Activated naive CD8-positive, alpha-beta T cell treated with anti-CD3 and anti-CD28 coated beads, Interleukin-2, amount 10 ng/mL, durations not matched to agents 7 days and 5 days (primary cell): Measurements from ENCODE around the gene TMEM150B. TPM values are rescaled to one million over a fixed set of nuclear protein-coding genes. Genes with fewer than 3 reads are reported as not detected.
A peak's percentile ranks its signal among the peaks of the same experiment; 100 is the strongest.

Source experiments
- ATAC-seq: fragments of 150-1000 bp; cut with Tn5 transposase; one replicate; pipeline ENCODE4 v1.10.0; 2021; ENCODE audit warnings: low read depth, moderate library complexity
- POLR2A ChIA-PET: fragments of 350-600 bp; sonication (Branson Sonifier 250); formaldehyde crosslinking; loops from one replicate; lab custom pipeline; 2021; ENCODE audit warnings: antibody characterized with exemption; lab: Charles Lee
- DNase-seq: peaks from one replicate; pipeline ENCODE4 v3.0.0; 2021
- H3K27ac Mint-ChIP-seq: one replicate; pipeline ENCODE4 v1.8.0; 2022; ENCODE audit warnings: mild to moderate bottlenecking, mixed read lengths
- H3K27me3 Mint-ChIP-seq: one replicate; pipeline ENCODE4 v1.8.0; 2022; ENCODE audit warnings: mild to moderate bottlenecking, moderate library complexity, mixed read lengths
- H3K36me3 Mint-ChIP-seq: one replicate; pipeline ENCODE4 v1.8.0; 2021; ENCODE audit warnings: mild to moderate bottlenecking, mixed read lengths
- H3K4me1 Mint-ChIP-seq: one replicate; pipeline ENCODE4 v1.8.0; 2021; ENCODE audit warnings: mixed read lengths
- H3K4me3 Mint-ChIP-seq: one replicate; pipeline ENCODE4 v1.8.0; 2022; ENCODE audit warnings: mild to moderate bottlenecking, moderate library complexity, mixed read lengths
- H3K9me3 Mint-ChIP-seq: one replicate; pipeline ENCODE4 v1.8.0; 2021; ENCODE audit warnings: mixed read lengths
- total RNA-seq, 2 experiments: library from RNA; stranded (reverse); gene quantifications; one replicate each; pipeline ENCODE4 v1.2.3, GENCODE V29; 2021

Gene TMEM150B
- total RNA-seq, 2 experiments from 2014 or later, result 0.51 to 1.1 TPM

- DNase-seq (peak; percentile 53), ATAC-seq (no peak)
- Mint-ChIP-seq H3K27me3 (peaks cover 11% of the 10 kb centered on the region), H3K4me1 (peaks cover 25% of the 10 kb centered on the region), H3K9me3 (no peaks in the 10 kb centered on the region), H3K27ac (peak within 1 kb of the TSS; percentile 83), H3K4me3 (peak within 1 kb of the TSS; percentile 80), H3K36me3 (no peaks in the 10 kb centered on the region)
- POLR2A ChIA-PET, result interaction anchor here (2.0 kb wide), 1 partner anchor 25 kb away, joined by 11 read pairs; the partner anchor contains the start of gene PPP6R1
Measured at GRCh38 chr19:55283548-55284377, 41.4 kb downstream of the TMEM150B start, which contains the start of gene BRSK1. BRSK1 (plus strand) TSS chr19:55283997; CDS start chr19:55284443, 446 bp downstream.

DNA sequence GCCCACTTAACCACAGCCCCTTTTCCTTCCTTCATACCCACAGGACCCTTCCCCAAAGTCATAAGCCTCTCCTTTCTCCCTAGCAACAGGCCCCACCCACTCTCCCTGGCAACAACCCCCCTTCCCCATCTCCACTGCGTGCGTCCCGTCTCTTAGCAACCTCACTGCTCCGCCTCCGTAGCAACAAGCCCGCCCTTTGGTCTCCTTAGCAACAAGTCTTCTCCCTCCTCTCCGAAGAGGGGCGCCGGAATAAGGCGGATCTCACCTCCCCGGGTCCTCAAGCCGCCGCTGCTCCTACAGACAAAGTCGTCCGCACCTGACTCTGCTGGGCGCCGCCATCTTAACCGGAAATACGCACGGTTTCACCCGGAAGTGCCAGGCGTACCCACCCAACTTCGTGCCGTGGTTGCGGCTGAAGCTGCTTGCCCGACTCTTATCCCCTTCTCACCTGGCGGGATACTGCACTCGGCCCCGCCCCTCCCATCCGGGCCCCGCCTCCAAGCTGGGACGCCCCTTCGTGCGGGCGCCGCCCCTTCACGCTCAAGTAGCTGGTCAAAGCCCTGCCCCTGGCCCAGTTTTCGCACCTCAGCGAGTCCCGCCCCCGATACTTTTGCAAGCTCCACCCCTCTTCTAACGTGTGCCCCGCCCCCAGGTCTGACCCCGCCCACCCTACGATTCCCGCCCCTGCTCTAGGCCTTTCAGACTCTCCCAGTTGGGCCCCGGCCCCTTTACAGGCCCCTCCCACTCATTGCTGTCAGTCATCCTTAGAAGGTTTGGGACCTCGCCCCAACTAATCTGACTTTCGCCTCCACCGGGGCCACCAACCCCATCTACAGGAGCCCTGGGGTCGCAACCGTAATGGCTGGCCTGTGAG, 45.1 kb downstream of the TMEM150B start, which contains the start of gene HSPBP1:
TSS of gene HSPBP1 (minus strand) at position 341 of the 874 bp plus-strand sequence. CDS start 502 bp downstream, outside the sequence.
- peaks cover 28% of the 10 kb centered on the region for H3K4me1 Mint-ChIP-seq
- DNase-seq (peak; percentile 99), ATAC-seq (peak; percentile 87)
- no peaks in the 10 kb centered on the region for H3K9me3 Mint-ChIP-seq
- peak within 1 kb of the TSS; percentile 99 for H3K4me3 Mint-ChIP-seq
- H3K27ac Mint-ChIP-seq, result peak within 1 kb of the TSS; percentile 98
- peaks cover 9% of the 10 kb centered on the region for H3K27me3 Mint-ChIP-seq
- POLR2A ChIA-PET, result interaction anchor here (0.7 to 7.7 kb wide), 9 partner anchors 12 to 1089 kb away, joined by 3 to 120 read pairs (median 8); partner anchors contain the start of genes FIZ1, KMT5C, PPP6R1 and TMEM238
- peaks cover 2% of the 10 kb centered on the region for H3K36me3 Mint-ChIP-seq

DNA sequence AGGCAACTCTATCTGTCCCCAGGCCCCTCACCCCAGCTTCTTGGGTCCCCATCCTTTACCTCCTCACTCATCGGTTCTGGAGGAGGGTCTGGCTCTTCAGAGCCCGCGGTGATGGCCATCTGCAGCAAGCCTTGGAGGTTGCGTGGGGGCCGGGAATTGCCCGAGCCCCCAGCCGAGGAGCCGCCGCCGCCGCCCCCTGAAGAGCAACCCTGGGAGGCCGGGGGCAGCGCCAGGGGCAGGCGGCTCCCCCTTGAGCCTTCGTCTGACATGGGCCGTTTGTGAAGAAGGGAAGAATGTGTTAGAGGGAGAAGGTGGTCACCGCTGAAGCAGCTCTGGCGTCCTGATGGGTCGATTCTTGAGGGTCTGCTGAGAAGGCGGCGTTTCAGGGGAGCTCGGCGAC, 45.8 kb downstream of the TMEM150B start:
- peaks cover 2% of the 10 kb centered on the region for H3K36me3 Mint-ChIP-seq
- POLR2A ChIA-PET, result interaction anchor here (1.2 to 7.7 kb wide), 5 partner anchors 22 to 320 kb away, joined by 3 to 120 read pairs (median 10); partner anchors contain the start of genes FIZ1, KMT5C, PPP6R1 and UBE2S
- H3K9me3 Mint-ChIP-seq, result no peaks in the 10 kb centered on the region
- peaks cover 28% of the 10 kb centered on the region for H3K4me1 Mint-ChIP-seq
- peaks cover 9% of the 10 kb centered on the region for H3K27me3 Mint-ChIP-seq
- DNase-seq (no peak), ATAC-seq (no peak)
- peak overlapping the region; percentile 99 for H3K4me3 Mint-ChIP-seq
- H3K27ac Mint-ChIP-seq, result peak overlapping the region; percentile 98

DNA sequence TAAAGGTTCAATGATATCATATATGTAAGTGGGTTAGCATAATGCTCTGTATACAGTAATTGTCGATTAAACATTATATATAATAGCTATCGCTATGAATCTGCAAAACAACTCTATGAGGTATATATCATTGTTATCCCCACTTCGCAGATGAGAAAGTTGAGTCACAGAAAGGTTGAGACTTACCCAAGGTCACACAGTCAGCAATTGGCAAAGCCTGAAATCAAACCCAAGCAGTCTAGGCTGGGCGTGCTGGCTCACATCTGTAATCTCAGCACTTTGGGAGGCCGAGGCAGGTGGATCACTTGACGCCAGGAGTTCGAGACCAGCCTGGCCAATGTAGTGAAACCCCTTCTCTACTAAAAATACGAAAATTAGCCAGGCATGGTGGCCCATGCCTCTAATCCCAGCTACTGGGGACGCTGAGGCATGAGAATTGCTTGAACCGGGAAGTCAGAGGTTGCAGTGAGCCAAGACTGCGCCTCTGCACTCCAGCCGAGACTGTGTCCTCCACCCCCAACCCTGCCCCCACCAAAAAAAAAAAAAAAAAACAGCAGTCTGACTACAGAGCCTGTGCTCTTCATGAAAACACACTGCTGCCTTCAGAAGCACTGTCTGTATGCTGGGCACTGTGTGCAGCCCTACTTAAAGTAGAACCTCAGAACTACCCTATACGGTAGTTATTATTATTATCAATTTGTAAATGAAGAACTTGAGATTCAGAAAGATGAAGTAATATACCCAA, 46.6 kb downstream of the TMEM150B start:
- DNase-seq (no peak), ATAC-seq (no peak)
- H3K4me1 Mint-ChIP-seq, result peaks cover 27% of the 10 kb centered on the region
- POLR2A ChIA-PET, result interaction anchor here (7.7 kb wide), 1 partner anchor 22 kb away, joined by 120 read pairs; the partner anchor contains the start of gene PPP6R1
- peaks cover 2% of the 10 kb centered on the region for H3K36me3 Mint-ChIP-seq
- peaks cover 8% of the 10 kb centered on the region for H3K27me3 Mint-ChIP-seq
- no peak overlapping the region for H3K27ac Mint-ChIP-seq
- H3K4me3 Mint-ChIP-seq, result peak overlapping the region; percentile 99
- no peaks in the 10 kb centered on the region for H3K9me3 Mint-ChIP-seq

GRCh38 chr19:55277494-55277893, 47.6 kb downstream of the TMEM150B start:
- H3K4me1 Mint-ChIP-seq, result peaks cover 24% of the 10 kb centered on the region
- H3K36me3 Mint-ChIP-seq, result peaks cover 2% of the 10 kb centered on the region
- no peak for ATAC-seq
- POLR2A ChIA-PET, result interaction anchor here (0.7 to 7.7 kb wide), 3 partner anchors 21 to 199 kb away, joined by 3 to 120 read pairs (median 3); partner anchors contain the start of genes PPP6R1 and ZNF628
- no peaks in the 10 kb centered on the region for H3K9me3 Mint-ChIP-seq
- H3K27ac Mint-ChIP-seq, result no peak overlapping the region
- no peak for DNase-seq
- no peak overlapping the region for H3K4me3 Mint-ChIP-seq
- no peaks in the 10 kb centered on the region for H3K27me3 Mint-ChIP-seq

- Mint-ChIP-seq H3K27ac (peak overlapping the region; percentile 40), H3K4me3 (no peak overlapping the region), H3K4me1 (peaks cover 24% of the 10 kb centered on the region), H3K27me3 (no peaks in the 10 kb centered on the region), H3K9me3 (no peaks in the 10 kb centered on the region), H3K36me3 (peaks cover 2% of the 10 kb centered on the region)
- POLR2A ChIA-PET, result interaction anchor here (0.7 to 7.7 kb wide), 4 partner anchors 14 to 199 kb away, joined by 3 to 120 read pairs (median 3); partner anchors contain the start of genes PPP6R1 and ZNF628
- no peak for DNase-seq
- no peak for ATAC-seq
Measured at GRCh38 chr19:55276720-55277430, 48.3 kb downstream of the TMEM150B start.

- H3K27ac Mint-ChIP-seq, result no peak overlapping the region
- H3K9me3 Mint-ChIP-seq, result no peaks in the 10 kb centered on the region
- ATAC-seq (no peak), DNase-seq (no peak)
- H3K4me3 Mint-ChIP-seq, result no peak overlapping the region
- H3K36me3 Mint-ChIP-seq, result peaks cover 2% of the 10 kb centered on the region
- peaks cover 20% of the 10 kb centered on the region for H3K4me1 Mint-ChIP-seq
- POLR2A ChIA-PET, result interaction anchor here (1.1 to 7.7 kb wide), 3 partner anchors 13 to 130 kb away, joined by 3 to 120 read pairs (median 3); partner anchors contain the start of gene PPP6R1
- no peaks in the 10 kb centered on the region for H3K27me3 Mint-ChIP-seq
Measured at GRCh38 chr19:55275851-55276719, 49.1 kb downstream of the TMEM150B start.

GRCh38 chr19:55273978-55274707, 51.0 kb downstream of the TMEM150B start:
- POLR2A ChIA-PET, result interaction anchor here (7.7 kb wide), 1 partner anchor 17 kb away, joined by 120 read pairs; the partner anchor contains the start of gene PPP6R1
- ATAC-seq (no peak), DNase-seq (no peak)
- Mint-ChIP-seq H3K27ac (no peak overlapping the region), H3K36me3 (peaks cover 6% of the 10 kb centered on the region), H3K27me3 (no peaks in the 10 kb centered on the region), H3K9me3 (no peaks in the 10 kb centered on the region), H3K4me3 (no peak overlapping the region), H3K4me1 (peaks cover 12% of the 10 kb centered on the region)

DNA sequence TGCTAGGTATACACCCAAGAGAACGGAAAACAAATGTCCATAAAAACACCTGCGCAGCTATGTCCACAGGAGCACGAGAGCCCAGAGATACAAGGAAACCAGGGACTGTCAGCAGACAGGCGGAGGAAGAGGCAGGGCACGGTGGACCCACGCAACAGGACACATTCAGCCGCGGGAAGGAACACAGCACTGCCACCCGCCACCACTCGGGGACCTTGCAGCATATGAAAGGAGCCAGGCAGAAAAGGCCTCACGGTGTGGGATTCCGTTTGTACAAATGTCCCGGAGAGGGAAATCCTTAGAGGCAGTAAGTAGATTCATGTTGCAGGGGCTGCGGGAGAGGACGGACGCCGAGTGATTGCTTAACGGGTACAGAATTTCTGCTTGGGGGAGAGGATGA, 53.0 kb downstream of the TMEM150B start:
- H3K27ac Mint-ChIP-seq, result no peak overlapping the region
- H3K4me1 Mint-ChIP-seq, result peaks cover 10% of the 10 kb centered on the region
- no peaks in the 10 kb centered on the region for H3K27me3 Mint-ChIP-seq
- no peaks in the 10 kb centered on the region for H3K9me3 Mint-ChIP-seq
- POLR2A ChIA-PET, result interaction anchor here (0.7 kb wide), 1 partner anchor 67 kb away, joined by 3 read pairs; no protein-coding TSS in a partner anchor
- DNase-seq (no peak), ATAC-seq (no peak)
- peaks cover 7% of the 10 kb centered on the region for H3K36me3 Mint-ChIP-seq
- H3K4me3 Mint-ChIP-seq, result no peak overlapping the region

GRCh38 chr19:55270172-55270942, 54.8 kb downstream of the TMEM150B start:
- ATAC-seq (no peak), DNase-seq (no peak)
- Mint-ChIP-seq H3K36me3 (peaks cover 14% of the 10 kb centered on the region), H3K27ac (no peak overlapping the region), H3K27me3 (no peaks in the 10 kb centered on the region), H3K9me3 (peaks cover 7% of the 10 kb centered on the region), H3K4me1 (peaks cover 9% of the 10 kb centered on the region), H3K4me3 (no peak overlapping the region)
- POLR2A ChIA-PET, result no interaction called here
